Adipose tissue (tissue), 3 donors: ENCODE results near the gene SPI1. TPM values are rescaled to one million over a fixed set of nuclear protein-coding genes. Genes with fewer than 3 reads are reported as not detected.

Experiments used
- H3K27ac ChIP-seq: one replicate; pipeline ENCODE4 v1.5.1; 2013; ENCODE audit warnings: low read depth, low read length
- WGBS, 3 donors: extraction: QIAGEN DNeasy Blood & Tissue Kit; methylation state at CpG; one replicate each; pipeline ENCODE4 v1.1.7; 2013; 5-methylcytosine and 5-hydroxymethylcytosine counted together
- polyA plus RNA-seq, 3 donors: library from polyadenylated mRNA; stranded (reverse); fragments of 200-250 nt; gene quantifications; one replicate each; pipeline ENCODE4 v1.2.3, GENCODE V29; 2013
- donor health status: healthy with polysubstance abuse.
- donor health status: Bipolar disorder and iron deficiency.
- donor health status: healthy.

The SPI1 gene
- polyA plus RNA-seq, 3 donors, result 4.9 to 69.3 (median 49.3) TPM

DNA sequence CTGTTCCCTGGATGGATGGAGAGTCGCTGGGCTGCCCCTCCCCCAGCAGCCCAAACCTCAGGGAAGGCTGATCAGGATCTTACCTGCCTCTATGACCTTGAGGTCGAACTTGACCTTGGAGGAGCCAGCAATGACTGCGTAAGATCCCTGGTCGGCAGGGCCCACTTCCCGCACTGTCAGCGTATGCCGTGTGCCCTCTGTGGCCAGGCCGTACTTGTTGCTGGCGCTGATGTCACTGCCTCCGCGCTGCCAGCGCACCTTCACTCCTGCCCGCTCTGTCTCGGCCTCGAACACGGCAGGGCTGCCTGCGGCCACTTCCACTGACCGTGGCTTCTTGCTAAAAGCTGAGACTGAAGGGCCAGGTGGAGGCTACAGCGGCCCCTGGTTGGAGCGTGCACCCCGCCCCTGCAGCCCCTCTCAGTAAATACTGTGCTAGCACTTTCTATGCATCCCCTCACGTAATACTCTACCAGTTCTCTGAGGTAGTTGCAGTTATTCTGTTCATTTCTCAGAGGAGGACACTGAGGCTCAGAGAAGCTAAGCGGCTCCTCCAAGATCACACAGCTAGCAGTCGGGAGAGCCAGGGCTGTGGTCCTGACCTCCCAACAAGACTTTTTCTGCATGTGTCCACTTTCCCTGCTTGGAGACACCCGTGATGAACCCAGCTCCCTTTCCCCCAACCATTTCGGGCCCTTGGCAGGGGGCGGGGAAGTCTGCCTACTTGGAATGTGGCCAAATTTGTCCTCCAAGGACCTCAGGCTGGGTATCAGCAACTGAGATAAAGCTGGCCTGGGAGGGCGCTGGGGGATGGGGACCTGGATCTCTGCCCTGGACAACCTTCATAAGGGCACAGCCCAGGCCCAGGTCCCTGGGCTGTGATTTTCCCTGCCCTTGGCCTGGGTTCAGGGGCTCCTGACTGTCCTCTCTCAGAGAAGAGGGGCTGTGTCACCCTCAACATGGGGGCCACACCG lies 26.9 kb downstream of the SPI1 start:
- H3K27ac ChIP-seq, result no peak overlapping the region
- WGBS, 3 donors, result 44 to 83% (median 79%) methylated on average over 29 of the region's 29 CpGs

DNA sequence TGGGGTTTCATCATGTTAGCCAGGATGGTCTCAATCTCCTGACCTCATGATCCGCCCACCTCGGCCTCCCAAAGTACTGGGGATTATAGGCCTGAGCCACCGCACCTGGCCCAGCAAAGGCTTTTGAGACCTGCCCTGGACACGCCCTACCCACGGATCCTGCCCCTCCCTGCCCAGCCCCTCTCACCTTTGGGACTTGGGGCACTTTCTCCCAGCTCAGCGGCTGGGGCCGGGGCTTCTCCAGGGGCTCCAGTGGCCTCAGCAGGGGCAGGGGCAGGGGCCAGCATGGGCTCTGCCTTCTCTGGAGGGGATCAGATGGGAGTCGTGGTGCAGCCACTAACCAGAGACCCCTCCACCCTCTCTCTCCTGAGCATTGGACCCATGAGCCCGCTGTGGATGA lies 28.0 kb downstream of the SPI1 start:
- 85 to 95% (median 86%) methylated on average over 9 of the region's 9 CpGs for WGBS, 3 donors
- H3K27ac ChIP-seq, result no peak overlapping the region

DNA sequence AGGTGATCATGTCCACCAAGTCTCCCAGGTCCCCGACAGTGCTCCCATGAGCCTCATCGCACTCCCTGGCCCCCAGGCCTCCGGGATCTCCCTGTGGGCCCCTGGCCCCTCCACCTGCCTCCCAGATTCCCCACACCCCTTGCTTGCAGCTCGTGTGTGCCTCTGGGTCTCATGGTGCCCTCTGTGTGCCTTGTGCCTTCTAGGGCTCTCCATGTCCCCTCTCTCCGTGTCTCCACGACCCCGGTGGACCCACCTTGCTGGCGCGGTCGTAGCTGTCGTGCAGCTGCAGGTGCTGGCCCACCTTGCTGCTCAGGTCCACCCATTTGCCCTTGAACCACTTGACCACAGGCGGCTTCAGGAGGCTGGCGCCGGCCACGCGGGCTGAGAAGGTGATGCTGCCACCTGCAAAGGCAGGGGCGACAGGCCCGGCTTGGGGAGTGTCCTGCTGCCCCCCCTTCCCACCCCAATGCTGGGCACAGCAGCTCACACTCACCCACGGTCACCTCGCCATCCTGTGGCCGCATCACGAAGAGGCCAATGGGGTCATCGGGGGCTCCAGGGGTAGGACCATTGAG lies 28.7 kb downstream of the SPI1 start:
- no peak overlapping the region for H3K27ac ChIP-seq
- 88 to 94% (median 93%) methylated on average over 21 to 23 of the region's 23 CpGs for WGBS, 3 donors

DNA sequence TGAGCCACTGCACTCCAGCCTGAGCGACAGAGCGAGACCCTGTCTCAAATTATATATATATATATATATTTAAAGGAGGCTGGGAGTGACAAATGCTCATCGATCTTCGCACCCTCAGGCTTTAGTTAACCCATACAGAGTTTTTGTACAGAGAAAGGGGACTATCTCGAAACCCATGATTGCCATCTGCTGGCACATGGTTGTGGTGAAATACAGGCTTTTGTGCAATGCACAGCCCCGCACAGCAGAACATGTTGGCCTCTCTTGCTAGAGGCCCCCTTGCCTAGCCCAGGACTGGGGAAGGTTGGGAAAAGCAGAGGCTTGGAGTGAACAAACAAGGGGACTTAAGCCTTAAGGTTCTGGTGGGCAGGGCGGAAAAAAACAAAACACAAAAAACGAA lies 29.5 kb downstream of the SPI1 start:
- WGBS, 3 donors, result 66 to 77% (median 68%) methylated on average over 8 of the region's 8 CpGs
- H3K27ac ChIP-seq, result no peak overlapping the region

DNA sequence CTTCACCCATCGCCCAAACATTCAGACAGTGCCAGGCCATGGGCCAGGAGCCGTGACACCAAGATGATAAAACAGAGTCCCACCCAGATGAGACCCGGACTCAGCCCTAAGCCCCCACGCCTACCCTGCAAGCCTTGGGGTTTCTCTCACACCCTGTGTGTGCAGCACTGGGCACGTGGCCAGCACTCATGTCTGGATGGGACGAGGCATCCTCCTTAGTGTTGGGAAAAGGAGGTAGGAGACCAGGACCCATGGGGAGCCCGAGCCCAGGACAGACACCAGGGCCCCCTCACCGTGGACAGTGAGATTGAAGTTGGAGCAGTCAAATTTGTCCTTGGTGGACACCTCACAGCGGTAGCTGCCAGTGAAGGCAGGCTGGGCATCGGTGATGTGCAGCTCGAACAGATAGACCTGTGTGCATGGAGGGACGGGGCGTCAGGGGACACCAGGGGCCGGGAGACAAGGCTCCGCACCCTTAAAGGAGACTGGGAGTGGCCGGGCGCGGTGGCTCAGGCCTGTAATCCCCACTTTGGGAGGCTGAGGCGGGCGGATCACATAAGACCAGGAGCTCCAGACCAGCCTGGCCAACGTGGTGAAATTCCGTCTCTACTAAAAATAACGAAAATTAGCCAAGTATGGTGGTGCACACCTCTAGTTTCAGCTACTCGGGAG lies 30.1 kb downstream of the SPI1 start:
- WGBS, 3 donors, result 82 to 85% (median 84%) methylated on average over 24 of the region's 24 CpGs

DNA sequence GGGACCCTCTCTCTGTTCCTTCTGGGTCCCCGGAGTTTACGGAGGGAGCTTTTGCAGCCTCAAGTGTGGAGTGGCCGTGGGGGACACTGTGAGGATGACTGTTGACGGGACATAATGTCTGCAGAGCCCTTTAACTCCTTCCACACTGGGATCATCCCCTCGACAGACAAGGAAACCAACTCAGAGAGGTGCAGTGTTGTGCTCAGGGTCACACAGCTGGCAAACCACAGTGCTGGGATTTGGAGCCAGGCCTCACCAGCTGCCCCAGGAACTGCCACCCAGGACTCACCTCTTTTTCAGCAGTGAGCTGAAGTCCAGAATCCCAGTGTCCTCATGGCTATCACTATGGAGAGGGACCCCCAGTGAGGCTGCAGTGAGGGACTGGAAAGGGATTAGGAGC lies 31.2 kb downstream of the SPI1 start:
- 68 to 86% (median 83%) methylated on average over 5 of the region's 5 CpGs for WGBS, 3 donors
- H3K27ac ChIP-seq, result no peak overlapping the region

More for the DNA sequence above, 30.1 kb downstream of the SPI1 start:
- H3K27ac ChIP-seq, result no peak overlapping the region

DNA sequence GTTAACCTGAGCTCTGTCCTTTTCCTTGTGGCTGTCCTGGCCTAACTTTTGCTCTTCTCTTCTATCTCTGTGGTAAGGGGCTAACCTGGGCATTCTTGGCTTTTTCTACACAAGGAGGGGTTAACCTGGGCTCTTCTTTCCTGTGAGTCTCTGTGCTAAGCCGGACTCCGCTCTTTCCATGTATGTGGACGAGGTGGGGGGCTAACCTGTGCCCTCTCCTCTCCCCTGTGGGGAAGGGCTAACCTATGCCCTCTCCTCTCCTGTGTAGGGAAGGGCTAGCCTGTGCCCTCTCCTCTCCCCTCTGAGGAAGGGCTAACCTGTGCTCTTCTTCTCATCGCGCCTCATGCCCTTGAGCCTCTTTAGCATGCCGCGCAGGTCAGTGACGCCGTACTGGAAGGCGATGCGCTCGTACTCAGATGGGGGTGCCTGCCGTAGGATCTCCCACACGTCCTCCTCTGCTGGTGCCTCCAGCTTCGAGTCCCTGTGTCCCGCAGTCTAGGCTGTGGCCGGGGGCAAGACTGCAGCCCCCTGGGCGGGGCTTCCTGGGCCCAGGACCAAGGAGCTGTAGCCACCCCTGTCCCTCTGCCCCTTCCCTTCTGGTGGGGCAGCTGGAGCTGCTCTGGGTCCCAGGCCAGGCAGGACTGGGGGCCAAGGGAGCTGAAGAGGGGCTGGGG lies 32.3 kb downstream of the SPI1 start:
- H3K27ac ChIP-seq, result no peak overlapping the region
- whole genome bisulfite sequencing, 3 donors, result 84 to 90% (median 87%) methylated on average over 18 of the region's 18 CpGs

DNA sequence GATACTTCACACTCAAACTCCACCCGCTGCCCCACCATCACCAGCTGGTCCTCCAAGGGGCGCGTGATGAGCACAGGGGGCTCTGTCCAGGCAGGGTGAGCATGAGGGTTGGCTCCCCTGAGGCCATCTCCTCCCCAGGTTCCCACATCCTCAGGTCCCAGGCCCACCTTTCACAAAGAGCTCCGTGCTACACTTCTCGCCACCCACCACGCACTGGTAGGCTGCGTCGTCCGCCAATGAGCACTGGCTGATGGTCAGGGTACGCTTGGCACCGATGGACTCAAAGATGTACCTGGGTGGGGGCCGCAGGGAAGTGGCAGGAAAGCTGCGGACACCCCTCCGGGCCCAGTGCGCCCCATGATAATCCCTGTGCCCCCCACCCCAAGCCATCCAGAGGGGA lies 35.5 kb downstream of the SPI1 start:
- no peak overlapping the region for H3K27ac ChIP-seq
- WGBS, 3 donors, result 95 to 97% (median 95%) methylated on average over 15 of the region's 15 CpGs

DNA sequence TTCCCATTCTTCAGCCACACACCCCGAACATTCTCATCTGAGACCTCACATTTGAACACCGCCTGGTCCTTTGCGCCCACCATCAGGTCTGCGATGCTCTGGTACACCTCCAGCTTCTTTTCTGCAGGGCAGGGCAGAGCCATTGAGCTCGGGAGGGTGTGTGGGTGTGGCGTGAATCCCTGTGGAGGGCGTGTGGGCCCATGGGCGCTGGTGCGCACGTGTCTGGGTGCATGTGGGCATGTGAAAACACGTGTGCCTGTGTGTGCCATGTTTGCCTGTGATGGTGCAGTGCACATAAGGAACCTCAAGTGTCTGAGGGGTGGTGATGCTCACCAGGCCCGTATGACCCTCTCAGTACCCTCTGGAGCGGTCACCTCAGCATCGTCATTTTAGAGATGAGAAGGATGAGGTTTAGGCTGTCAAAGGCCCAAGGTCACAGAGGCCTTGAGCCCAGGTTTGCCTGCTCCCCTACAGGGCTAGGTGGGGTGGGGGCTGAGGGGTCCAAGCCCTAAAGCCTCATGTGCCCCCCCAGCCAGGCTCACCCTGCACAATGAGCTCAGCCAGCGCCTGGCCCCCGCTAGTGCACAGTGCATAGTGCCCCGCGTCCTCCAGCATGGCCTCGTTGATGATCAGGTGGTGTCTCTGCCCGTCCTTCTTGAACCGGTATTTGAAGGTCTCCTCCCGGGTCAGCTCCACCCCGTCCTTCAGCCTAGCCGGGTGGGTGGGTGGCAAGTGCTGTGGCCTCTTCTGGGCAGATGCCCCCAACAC lies 36.1 kb downstream of the SPI1 start:
- 90 to 94% (median 93%) methylated on average over 24 of the region's 24 CpGs for WGBS, 3 donors
- H3K27ac ChIP-seq, result no peak overlapping the region

DNA sequence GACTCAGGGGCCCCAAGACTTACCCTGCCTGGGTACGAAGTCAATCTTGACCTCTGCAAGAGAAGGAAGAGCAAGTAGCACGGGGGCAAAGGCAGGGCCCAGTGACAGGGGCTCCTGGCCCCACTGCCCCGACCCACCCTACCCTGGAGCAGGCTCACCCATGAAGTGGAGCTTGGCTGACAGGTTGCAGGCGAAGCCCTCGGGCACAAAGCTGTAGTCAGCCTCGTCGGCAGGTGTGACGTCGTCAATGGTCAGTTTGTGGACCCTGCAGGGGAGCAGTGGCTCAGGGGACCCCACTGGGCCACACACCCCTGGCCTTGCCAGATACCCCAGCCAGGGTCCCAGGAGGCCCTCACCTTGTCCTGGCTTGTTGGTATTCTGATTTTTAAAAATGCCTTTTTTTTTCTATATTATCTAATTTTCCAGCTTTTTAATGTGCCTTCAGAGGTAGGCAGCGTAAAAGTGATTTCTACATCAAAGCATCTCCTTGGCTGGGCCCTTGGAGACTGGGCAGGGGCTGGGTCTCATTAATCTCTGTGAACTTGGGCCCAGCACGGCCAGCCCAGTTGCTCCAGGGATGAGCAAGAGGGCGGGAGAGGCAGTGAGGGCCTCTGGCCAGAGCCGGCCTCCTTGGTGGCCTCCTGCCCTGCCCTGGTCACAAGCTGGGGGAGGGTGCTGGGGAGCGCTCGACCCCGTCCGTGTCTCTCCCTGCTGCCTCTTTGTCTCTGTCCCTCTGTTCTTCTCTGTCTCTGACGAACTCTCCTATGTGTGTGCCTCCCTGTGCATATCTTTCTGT lies 37.2 kb downstream of the SPI1 start:
- 65 to 69% (median 68%) methylated on average over 17 to 18 of the region's 18 CpGs for WGBS, 3 donors
- H3K27ac ChIP-seq, result no peak overlapping the region

DNA sequence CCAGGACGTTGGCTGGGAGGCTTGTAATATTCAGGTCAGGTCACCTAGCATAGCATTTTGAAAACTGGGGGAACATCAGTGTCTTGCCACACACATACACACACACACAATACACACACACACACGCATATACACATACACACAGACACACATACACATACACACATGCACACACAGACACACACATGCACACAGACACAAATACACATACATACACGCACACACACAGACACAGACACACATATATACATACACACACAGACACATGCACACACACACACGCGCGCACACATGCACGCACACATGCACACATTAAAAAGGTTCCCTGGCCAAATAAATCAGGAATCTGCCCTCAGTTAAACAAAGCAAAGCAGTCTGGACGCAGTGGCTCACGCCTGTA lies 38.3 kb downstream of the SPI1 start:
- WGBS, 3 donors, result 76 to 80% (median 79%) methylated on average over 9 of the region's 9 CpGs

DNA sequence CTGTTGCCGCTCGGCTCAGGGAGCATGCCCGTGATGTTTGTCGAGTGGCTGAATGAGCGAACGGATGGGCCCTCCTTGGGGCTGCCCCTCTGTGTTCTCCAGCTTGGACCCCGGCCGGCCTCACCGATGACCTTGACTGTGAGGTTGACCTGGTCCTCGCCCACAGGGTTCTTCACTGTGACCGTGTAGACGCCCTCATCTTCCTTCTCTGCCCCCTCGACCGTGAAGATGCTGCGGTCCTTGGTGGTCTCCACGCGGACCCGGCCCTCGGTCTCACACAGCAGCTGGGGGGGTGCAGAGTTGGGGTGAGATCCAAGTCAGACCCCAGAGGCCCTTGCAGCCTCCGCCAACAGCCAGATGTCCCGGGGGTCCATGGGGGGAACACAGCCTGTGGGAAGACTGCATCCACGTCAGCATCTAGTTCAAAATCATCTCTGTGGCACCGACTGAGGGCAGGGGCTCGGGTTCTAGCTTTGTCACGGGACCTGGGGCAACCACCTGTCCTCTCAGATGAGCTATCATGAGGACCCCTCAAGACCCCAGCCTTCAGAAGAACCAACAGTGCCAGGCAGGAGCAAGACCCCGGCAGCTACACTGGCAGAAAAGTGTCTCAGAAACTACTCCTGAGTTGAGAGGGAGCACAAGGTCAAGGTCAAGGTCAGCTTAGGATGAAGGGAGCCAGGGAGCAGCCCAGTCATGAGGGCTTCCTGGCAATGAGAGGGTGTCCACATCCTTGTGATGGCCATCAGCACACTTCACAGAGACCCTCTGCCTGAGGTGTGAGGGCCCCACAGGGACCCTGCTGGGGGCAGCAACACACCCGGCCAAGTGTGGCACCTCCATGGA lies 39.7 kb downstream of the SPI1 start:
- WGBS, 3 donors, result 83 to 93% (median 91%) methylated on average over 27 of the region's 27 CpGs
- no peak overlapping the region for H3K27ac ChIP-seq

More for the DNA sequence above, 38.3 kb downstream of the SPI1 start:
- no peak overlapping the region for H3K27ac ChIP-seq

DNA sequence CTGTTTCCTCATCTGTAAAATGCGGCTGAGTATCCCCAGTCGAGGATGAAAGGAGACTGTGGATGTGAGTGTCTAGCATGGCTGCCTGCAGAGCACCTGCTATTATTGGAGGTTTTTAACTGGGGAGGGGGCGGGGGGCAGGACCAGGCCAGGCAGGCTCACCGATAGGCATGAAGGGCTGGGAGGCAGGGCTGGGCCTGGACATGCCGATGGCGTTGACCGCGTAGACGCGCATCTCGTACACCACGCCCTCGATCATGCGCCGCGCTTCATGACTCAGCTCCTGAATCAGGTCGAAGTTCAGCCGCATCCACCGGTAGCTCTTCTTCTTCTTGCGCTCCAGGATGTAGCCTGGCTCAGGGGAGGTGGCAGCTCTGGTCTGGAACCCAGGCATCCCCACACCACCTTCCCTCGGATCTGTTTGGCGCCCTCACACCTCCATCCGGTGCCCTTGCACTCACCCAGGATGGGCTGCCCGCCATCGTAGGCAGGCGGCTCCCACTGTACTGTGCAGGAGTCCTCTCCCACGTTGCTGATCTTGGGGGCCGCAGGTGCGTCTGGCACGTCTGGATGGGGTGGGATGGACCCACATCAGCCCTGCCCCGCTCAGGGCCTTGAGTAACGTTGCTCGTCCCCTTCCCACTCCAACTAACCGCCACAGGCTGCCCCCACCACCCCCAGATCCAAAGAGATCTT lies 41.0 kb downstream of the SPI1 start:
- no peak overlapping the region for H3K27ac ChIP-seq
- 88 to 91% (median 90%) methylated on average over 34 of the region's 34 CpGs for WGBS, 3 donors

DNA sequence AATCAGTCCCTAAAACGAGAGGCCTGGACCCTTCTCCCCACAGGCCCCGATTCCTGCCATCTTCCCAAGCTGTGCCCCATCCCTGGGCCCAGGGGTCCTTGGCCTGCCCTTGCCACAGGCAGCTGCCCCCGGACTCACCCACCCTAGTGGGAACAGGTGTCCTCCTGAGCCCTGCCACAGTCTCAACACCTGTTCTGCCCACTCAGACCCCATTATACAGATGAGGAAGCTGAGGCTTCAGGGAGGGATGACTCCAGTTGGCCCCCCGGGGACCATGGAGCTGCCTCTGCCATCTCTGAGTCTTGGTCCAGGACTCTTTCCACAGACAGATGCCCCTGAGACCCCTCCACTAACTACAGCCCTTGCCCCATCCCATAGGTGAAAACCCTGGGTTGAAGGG lies 41.8 kb downstream of the SPI1 start:
- 86 to 98% (median 89%) methylated on average over 4 of the region's 4 CpGs for WGBS, 3 donors
- H3K27ac ChIP-seq, result no peak overlapping the region

DNA sequence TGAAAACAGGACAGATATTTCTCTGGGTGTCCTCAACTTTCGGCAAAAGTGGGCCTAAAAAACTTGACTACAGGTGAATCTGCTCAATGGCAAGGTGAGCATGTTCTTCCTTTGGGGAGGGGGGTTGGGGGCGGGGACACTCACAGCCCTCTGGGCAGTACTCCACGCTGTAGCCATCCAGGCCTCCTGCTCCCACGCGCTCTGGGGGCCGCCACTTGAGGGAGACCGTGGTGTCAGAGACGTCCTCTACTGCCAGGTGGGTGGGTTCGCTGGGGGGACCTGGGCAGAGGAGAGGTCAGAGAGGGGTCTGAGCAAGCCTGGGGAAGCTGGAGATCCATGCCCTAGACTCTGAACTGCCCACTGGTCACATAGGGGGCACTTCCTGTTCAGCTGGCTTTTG lies 42.6 kb downstream of the SPI1 start:
- H3K27ac ChIP-seq, result no peak overlapping the region
- WGBS, 3 donors, result 76 to 78% (median 77%) methylated on average over 9 of the region's 9 CpGs
